H9 (cell line): ENCODE data around the gene MUC5B. TPM values are rescaled to one million over a fixed set of nuclear protein-coding genes. Genes with fewer than 3 reads are reported as not detected.

Experiments
- DNase-seq: peaks from one replicate; pipeline ENCODE4 v3.0.0-alpha.2; 2017
- H2AFZ ChIP-seq: one replicate; pipeline ENCODE4 v1.6.1; 2013; ENCODE audit warnings: mild to moderate bottlenecking, low read length, control low read depth, moderate library complexity
- H2AK5ac ChIP-seq: 2 replicates; pipeline ENCODE4 v1.6.1; 2013; ENCODE audit warnings: low read length, control low read depth, mixed read lengths; ENCODE audit not compliant: insufficient read length
- H2BK120ac ChIP-seq: one replicate; pipeline ENCODE4 v1.6.1; 2013; ENCODE audit warnings: low read depth, mild to moderate bottlenecking, low read length, control low read depth, inconsistent platforms; ENCODE audit not compliant: poor library complexity, severe bottlenecking
- H2BK12ac ChIP-seq: 2 replicates; pipeline ENCODE4 v1.6.1; 2013; ENCODE audit warnings: low read length, control low read depth, mixed read lengths, low read depth; ENCODE audit not compliant: insufficient read length
- H2BK15ac ChIP-seq: 2 replicates; pipeline ENCODE4 v1.6.1; 2013; ENCODE audit warnings: low read depth, low read length, control low read depth
- H2BK20ac ChIP-seq: one replicate; pipeline ENCODE4 v1.6.1; 2013; ENCODE audit warnings: low read depth, mild to moderate bottlenecking, low read length, control low read depth, inconsistent platforms; ENCODE audit not compliant: poor library complexity, severe bottlenecking
- H2BK5ac ChIP-seq: 2 replicates; pipeline ENCODE4 v1.6.1; 2013; ENCODE audit warnings: low read length, control low read depth, mixed read lengths; ENCODE audit not compliant: insufficient read length
- H3K14ac ChIP-seq: 2 replicates; pipeline ENCODE4 v1.6.1; 2013; ENCODE audit warnings: low read length, control low read depth; ENCODE audit not compliant: insufficient read depth
- H3K18ac ChIP-seq: 2 replicates; pipeline ENCODE4 v1.6.1; 2013; ENCODE audit warnings: low read depth, mild to moderate bottlenecking, mixed read lengths, low read length, control low read depth; ENCODE audit not compliant: insufficient read length
- H3K23ac ChIP-seq: 2 replicates; pipeline ENCODE4 v1.6.1; 2013; ENCODE audit warnings: low read length, control low read depth, mixed read lengths, low read depth; ENCODE audit not compliant: insufficient read length
- H3K23me2 ChIP-seq: 2 replicates; pipeline ENCODE4 v1.6.1; 2013; ENCODE audit warnings: low read depth, mild to moderate bottlenecking, mixed read lengths, low read length, control low read depth; ENCODE audit not compliant: insufficient read length, poor library complexity, severe bottlenecking
- H3K27ac ChIP-seq: 2 replicates; pipeline ENCODE4 v1.5.1; 2013; ENCODE audit warnings: low read length, control low read depth, mixed read lengths, low read depth; ENCODE audit not compliant: insufficient read length
- H3K27me3 ChIP-seq: 2 replicates; pipeline ENCODE4 v1.6.1; 2013; ENCODE audit warnings: low read length, control low read depth, inconsistent platforms; ENCODE audit not compliant: insufficient read depth
- H3K4ac ChIP-seq: 2 replicates; pipeline ENCODE4 v1.6.1; 2013; ENCODE audit warnings: low read depth, mild to moderate bottlenecking, control low read depth, inconsistent platforms, low read length, moderate library complexity
- H3K4me1 ChIP-seq: 2 replicates; pipeline ENCODE4 v1.6.1; 2013; ENCODE audit warnings: low read length, control low read depth, inconsistent platforms; ENCODE audit not compliant: insufficient read depth
- H3K4me2 ChIP-seq: 2 replicates; pipeline ENCODE4 v1.6.1; 2013; ENCODE audit warnings: low read length, control low read depth, mixed read lengths; ENCODE audit not compliant: insufficient read length, insufficient read depth
- H3K56ac ChIP-seq: 2 replicates; pipeline ENCODE4 v1.6.1; 2013; ENCODE audit warnings: low read depth, mild to moderate bottlenecking, mixed read lengths, low read length, control low read depth; ENCODE audit not compliant: insufficient read length
- H3K79me1 ChIP-seq: 2 replicates; pipeline ENCODE4 v1.6.1; 2013; ENCODE audit warnings: low read depth, mild to moderate bottlenecking, moderate library complexity, low read length, control low read depth, inconsistent platforms; ENCODE audit not compliant: insufficient read depth, poor library complexity, severe bottlenecking
- H3K79me2 ChIP-seq: 2 replicates; pipeline ENCODE4 v1.6.1; 2013; ENCODE audit warnings: low read length, control low read depth, inconsistent platforms; ENCODE audit not compliant: insufficient read depth
- H3K9ac ChIP-seq: 2 replicates; pipeline ENCODE4 v1.6.1; 2013; ENCODE audit warnings: low read length, control low read depth, mixed read lengths; ENCODE audit not compliant: insufficient read length; ENCODE audit errors: extremely low read depth
- H3K9me3 ChIP-seq: one replicate; pipeline ENCODE4 v1.6.1; 2013; ENCODE audit warnings: low read depth, low read length, inconsistent platforms; ENCODE audit not compliant: control insufficient read depth
- H3T11ph ChIP-seq: one replicate; pipeline ENCODE4 v1.6.1; 2013; ENCODE audit warnings: mild to moderate bottlenecking, low read length, control low read depth, inconsistent platforms
- H4K20me1 ChIP-seq: one replicate; pipeline ENCODE4 v1.6.1; 2013; ENCODE audit not compliant: control insufficient read depth, insufficient read length, insufficient read depth
- H4K5ac ChIP-seq: 2 replicates; pipeline ENCODE4 v1.6.1; 2013; ENCODE audit warnings: low read depth, mild to moderate bottlenecking, mixed read lengths, low read length, control low read depth; ENCODE audit not compliant: insufficient read length
- H4K8ac ChIP-seq: replicated peaks from 2 replicates; pipeline ENCODE4 v1.6.1; 2013; ENCODE audit warnings: low read length, control low read depth, mixed read lengths, low read depth; ENCODE audit not compliant: insufficient read length
- H4K91ac ChIP-seq: 2 replicates; pipeline ENCODE4 v1.6.1; 2013; ENCODE audit warnings: low read depth, mild to moderate bottlenecking, moderate library complexity, mixed read lengths, low read length, control low read depth; ENCODE audit not compliant: insufficient read length
- H3K27ac Mint-ChIP-seq, 3 experiments: 2 replicates in 2 of 3; 3 replicates in 1 of 3; pipeline ENCODE4 v1.8.0; 2020 to 2021; ENCODE audit warnings: mixed read lengths in 3 of 3, mild to moderate bottlenecking in 1 of 3, moderate library complexity in 1 of 3
- H3K27me3 Mint-ChIP-seq: 2 replicates; pipeline ENCODE4 v1.8.0; 2021; ENCODE audit warnings: low read depth, mild to moderate bottlenecking, moderate library complexity, mixed read lengths
- H3K36me3 Mint-ChIP-seq, 3 experiments: 2 replicates in 2 of 3; 3 replicates in 1 of 3; pipeline ENCODE4 v1.8.0; 2020 to 2021; ENCODE audit warnings: low read depth in 3 of 3, mixed read lengths in 3 of 3; ENCODE audit not compliant: insufficient read depth in 1 of 3
- H3K4me1 Mint-ChIP-seq, 2 experiments: 2 replicates each; pipeline ENCODE4 v1.8.0; 2020; ENCODE audit warnings: mixed read lengths in 2 of 2
- H3K4me3 Mint-ChIP-seq, 2 experiments: 2 replicates in 1 of 2; 3 replicates in 1 of 2; pipeline ENCODE4 v1.8.0; 2020 to 2021; ENCODE audit warnings: mild to moderate bottlenecking in 2 of 2, mixed read lengths in 2 of 2, moderate library complexity in 1 of 2
- H3K9me3 Mint-ChIP-seq, 2 experiments: 2 replicates in 1 of 2; 3 replicates in 1 of 2; pipeline ENCODE4 v1.8.0; 2020; ENCODE audit warnings: mild to moderate bottlenecking in 2 of 2, mixed read lengths in 2 of 2, moderate library complexity in 1 of 2
- whole genome bisulfite sequencing: extraction: QIAGEN DNeasy Blood & Tissue Kit; methylation state at CpG from one replicate; pipeline ENCODE4 v1.1.7; 2013; ENCODE audit warnings: missing lambda C conversion rate, low lambda C conversion rate, mixed read lengths; ENCODE audit not compliant: insufficient read length; ENCODE audit errors: extremely low coverage; 5-methylcytosine and 5-hydroxymethylcytosine counted together
- total RNA-seq: library from RNA; stranded (reverse); gene quantifications from 2 replicates; pipeline ENCODE4 v1.2.1, GENCODE V29; 2021
- TF ChIP-seq, protein P1 (sequence below): fragments of 200-600 bp; sonication (generic); conservative IDR thresholded peaks from 3 replicates; pipeline ENCODE4 v1.8.0; 2021; ENCODE audit warnings: antibody characterized with exemption, mild to moderate bottlenecking

The MUC5B gene
- total RNA-seq, 1 experiment from 2014 or later = not detected

DNA sequence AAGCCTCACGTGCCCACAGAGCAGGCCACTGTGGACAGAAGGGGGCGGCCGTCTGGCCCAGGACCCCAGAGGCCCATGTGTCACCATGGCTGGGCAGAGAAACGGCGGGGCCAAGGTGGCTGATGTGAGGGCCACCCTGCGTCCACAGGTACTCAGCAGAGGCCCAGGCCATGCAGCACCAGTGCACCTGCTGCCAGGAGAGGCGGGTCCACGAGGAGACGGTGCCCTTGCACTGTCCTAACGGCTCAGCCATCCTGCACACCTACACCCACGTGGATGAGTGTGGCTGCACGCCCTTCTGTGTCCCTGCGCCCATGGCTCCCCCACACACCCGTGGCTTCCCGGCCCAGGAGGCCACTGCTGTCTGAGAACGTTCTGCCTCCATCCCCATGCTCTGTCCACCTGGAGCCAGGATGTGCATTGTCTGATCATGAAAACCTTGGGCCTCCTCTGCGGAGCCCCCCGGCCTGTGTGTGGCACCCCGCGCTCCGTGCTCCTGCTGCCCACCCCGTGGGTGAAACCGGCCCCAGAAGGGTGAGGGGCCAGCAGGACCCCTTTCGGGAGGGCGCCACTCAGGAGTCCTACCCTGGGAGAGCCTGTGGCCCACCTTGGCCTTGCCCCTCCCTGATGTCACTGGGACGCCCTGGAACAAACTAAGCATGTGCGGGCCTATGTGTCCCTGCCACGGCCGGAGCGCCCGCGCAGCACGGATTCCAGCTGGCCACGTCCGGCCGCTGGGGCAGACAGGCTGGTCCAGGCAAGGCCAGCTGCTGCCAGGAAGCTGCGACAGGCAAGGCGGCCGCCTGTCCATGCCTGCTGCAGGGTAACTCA is 38.6 kb downstream of the MUC5B start:
- peaks cover 10 to 13% (median 12%) of the 10 kb centered on the region in 3 experiments for H3K36me3 Mint-ChIP-seq
- Histone ChIP-seq H3K18ac (no peak overlapping the region), H3K9ac (no peak overlapping the region), H2BK20ac (no peak overlapping the region), H2BK120ac (no peak overlapping the region), H3K14ac (no peak overlapping the region; the same call in 1 of the 2 replicates), H2BK5ac (no peak overlapping the region), H3K4me2 (no peak overlapping the region), H3K23ac (no peak overlapping the region), H2BK15ac (no peak overlapping the region), H3K4me1 (no peaks in the 10 kb centered on the region), H3K9me3 (no peaks in the 10 kb centered on the region), H3K79me2 (no peaks in the 10 kb centered on the region), H3K79me1 (no peaks in the 10 kb centered on the region), H4K91ac (peak overlapping the region; percentile 67), H3K27ac (no peak overlapping the region), H2AK5ac (no peak overlapping the region), H3K56ac (no peak overlapping the region), H3T11ph (no peak overlapping the region), H2BK12ac (no peak overlapping the region), H3K27me3 (no peaks in the 10 kb centered on the region), H3K23me2 (no peaks in the 10 kb centered on the region), H4K5ac (peak overlapping the region; percentile 9), H4K20me1 (no peaks in the 10 kb centered on the region), H3K4ac (peak overlapping the region; percentile 54; the same call in 1 of the 2 replicates), H4K8ac (no peak overlapping the region), H2AFZ (no peak overlapping the region)
- H3K4me3 Mint-ChIP-seq = no peak overlapping the region; a peak in 1 of 5 replicates
- H3K27me3 Mint-ChIP-seq = peaks cover 7% of the 10 kb centered on the region
- TF ChIP-seq, protein P1, sequence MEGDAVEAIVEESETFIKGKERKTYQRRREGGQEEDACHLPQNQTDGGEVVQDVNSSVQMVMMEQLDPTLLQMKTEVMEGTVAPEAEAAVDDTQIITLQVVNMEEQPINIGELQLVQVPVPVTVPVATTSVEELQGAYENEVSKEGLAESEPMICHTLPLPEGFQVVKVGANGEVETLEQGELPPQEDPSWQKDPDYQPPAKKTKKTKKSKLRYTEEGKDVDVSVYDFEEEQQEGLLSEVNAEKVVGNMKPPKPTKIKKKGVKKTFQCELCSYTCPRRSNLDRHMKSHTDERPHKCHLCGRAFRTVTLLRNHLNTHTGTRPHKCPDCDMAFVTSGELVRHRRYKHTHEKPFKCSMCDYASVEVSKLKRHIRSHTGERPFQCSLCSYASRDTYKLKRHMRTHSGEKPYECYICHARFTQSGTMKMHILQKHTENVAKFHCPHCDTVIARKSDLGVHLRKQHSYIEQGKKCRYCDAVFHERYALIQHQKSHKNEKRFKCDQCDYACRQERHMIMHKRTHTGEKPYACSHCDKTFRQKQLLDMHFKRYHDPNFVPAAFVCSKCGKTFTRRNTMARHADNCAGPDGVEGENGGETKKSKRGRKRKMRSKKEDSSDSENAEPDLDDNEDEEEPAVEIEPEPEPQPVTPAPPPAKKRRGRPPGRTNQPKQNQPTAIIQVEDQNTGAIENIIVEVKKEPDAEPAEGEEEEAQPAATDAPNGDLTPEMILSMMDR = no peak
- no peak overlapping the region for H3K27ac Mint-ChIP-seq
- peaks cover 19% of the 10 kb centered on the region in 2 experiments for H3K9me3 Mint-ChIP-seq
- DNase-seq = no peak
- WGBS = no CpG with 5 or more reads among the region's 39 CpGs
- peaks cover 2 to 19% of the 10 kb centered on the region in 2 experiments for H3K4me1 Mint-ChIP-seq
